Hepatocyte (in vitro differentiated cells): ENCODE results near the gene TTLL4.

ENCODE experiments used
- CTCF ChIP-seq: fragments of 200-600 bp; sonication (generic); IDR thresholded peaks from 2 replicates; pipeline ENCODE4 v1.5.1; 2016; ENCODE audit warnings: antibody characterized with exemption, mild to moderate bottlenecking; ENCODE audit not compliant: poor library complexity
- EZH2 ChIP-seq: fragments of 200-600 bp; sonication (generic); IDR thresholded peaks from 2 replicates; pipeline ENCODE4 v1.6.1; 2016; ENCODE audit warnings: antibody characterized with exemption, mild to moderate bottlenecking, borderline replicate concordance
- EZH2phosphoT487 ChIP-seq: fragments of 200-600 bp; sonication (generic); IDR thresholded peaks from one replicate; pipeline ENCODE4 v1.6.1; 2018; ENCODE audit warnings: antibody characterized with exemption, mild to moderate bottlenecking, low read depth, moderate library complexity; ENCODE audit not compliant: unreplicated experiment, severe bottlenecking

- no peak for TF ChIP-seq EZH2
- no peak for TF ChIP-seq CTCF
- no peak for TF ChIP-seq EZH2phosphoT487
These were observed 36.3 kb downstream of the TTLL4 start for GRCh38 chr2:218746960-218747359.
